ENCODE measurements around the gene NR1I2. TPM values are rescaled to one million over a fixed set of nuclear protein-coding genes. Genes with fewer than 3 reads are reported as not detected.

NR1I2 gene
- total RNA-seq, 2 donors from 2014 or later: 0.43 to 0.82 TPM

DNA sequence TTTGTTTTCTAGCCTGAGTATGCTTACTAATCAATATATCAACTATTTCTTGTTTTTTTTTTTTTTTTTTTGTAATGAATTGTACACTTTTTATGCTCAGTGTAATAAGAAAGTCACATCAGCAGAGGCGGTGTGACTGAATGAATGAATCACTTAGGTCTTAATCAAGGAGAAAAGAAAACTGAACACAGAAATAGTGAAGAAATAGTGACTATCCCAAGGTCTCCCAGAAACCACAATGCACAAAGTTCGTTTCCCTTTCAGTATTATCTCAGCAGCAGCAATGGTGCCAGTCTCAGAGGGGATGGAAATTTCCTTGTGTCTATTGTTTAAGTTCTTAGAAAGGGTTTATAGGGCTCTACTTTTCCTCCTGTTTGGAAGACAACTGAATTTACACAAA, 80.7 kb downstream of the NR1I2 start:
- H3K36me3 Mint-ChIP-seq (ENCODE audit: low read depth): peaks cover 81% of the 10 kb centered on the region
- no peaks in the 10 kb centered on the region for H3K4me1 Mint-ChIP-seq
- no peak overlapping the region for H3K4me3 Mint-ChIP-seq
- no peak for ATAC-seq (replicated peaks)
- no peaks in the 10 kb centered on the region for H3K27me3 Mint-ChIP-seq
- peaks cover 3% of the 10 kb centered on the region for H3K9me3 Mint-ChIP-seq
- no peak overlapping the region for H3K27ac Mint-ChIP-seq

DNA sequence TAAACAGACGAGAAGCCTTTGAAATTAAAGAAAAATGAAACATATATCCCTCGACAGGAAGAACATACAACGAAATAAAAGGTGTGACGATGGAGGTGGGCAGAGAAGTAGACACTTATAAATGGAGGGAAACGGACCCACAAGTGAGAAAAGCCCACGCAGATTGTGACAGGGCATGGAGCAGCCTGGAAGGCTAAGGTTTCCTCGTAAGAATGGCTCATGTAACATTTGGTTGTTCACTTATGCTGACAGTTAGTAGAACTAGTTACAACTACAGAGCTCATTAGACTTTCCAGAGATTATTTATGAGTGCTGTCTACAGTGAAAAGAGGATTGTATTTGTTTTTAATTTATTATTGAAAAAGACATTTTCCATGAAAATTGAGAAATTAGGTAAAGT, 82.6 kb downstream of the NR1I2 start:
- Mint-ChIP-seq H3K36me3 (ENCODE audit: low read depth) (peaks cover 73% of the 10 kb centered on the region), H3K4me1 (no peaks in the 10 kb centered on the region), H3K4me3 (no peak overlapping the region), H3K27ac (no peak overlapping the region), H3K27me3 (no peaks in the 10 kb centered on the region), H3K9me3 (no peaks in the 10 kb centered on the region)
- no peak for ATAC-seq (replicated peaks)

Other genes with a start within 250 kb of the NR1I2 start
- gene CD80, start 222.5 kb upstream of the NR1I2 start, total RNA-seq: 10 to 100 TPM; 24.3 to 28.8 TPM
- gene ADPRH, start 202.6 kb upstream of the NR1I2 start, total RNA-seq: 10 to 100 TPM; 11.4 to 14.7 TPM
- gene PLA1A, start 184.2 kb upstream of the NR1I2 start, total RNA-seq: under 1 TPM; 0.34 to 0.39 TPM
- 1 to 10 TPM; 4.0 to 4.7 TPM for gene POPDC2, start 121.5 kb upstream of the NR1I2 start, total RNA-seq
- 10 to 100 TPM; 55.7 to 65.4 TPM for gene COX17, start 104.7 kb upstream of the NR1I2 start, total RNA-seq
- gene CFAP91, start 79.1 kb upstream of the NR1I2 start, total RNA-seq: 1 to 10 TPM in 1 of 2 donors, not detected in 1; 1.6 TPM